SH-SY5Y (cell line): ENCODE results near the gene ITGA2.

Experiments
- GATA2 ChIP-seq: IDR thresholded peaks from 2 replicates; pipeline ENCODE4 v1.6.1; 2011; ENCODE audit warnings: mild to moderate bottlenecking, low read depth, low read length
- GATA3 ChIP-seq: IDR thresholded peaks from 2 replicates; pipeline ENCODE4 v1.6.1; 2011; ENCODE audit warnings: low read depth, mild to moderate bottlenecking, low read length, moderate library complexity

- TF ChIP-seq GATA2 = no peak
- TF ChIP-seq GATA3 = no peak
Measured at GRCh38 chr5:52995095-52995494, 5.9 kb downstream of the ITGA2 start.
